HEK293T (cell line): ENCODE data around the gene SPRY1.

Experiments
- CTCF ChIA-PET: fragments of 350-600 bp; formaldehyde crosslinking; extraction: SDS; loops from one replicate; lab custom pipeline; 2021; ENCODE audit warnings: antibody characterized with exemption, inconsistent platforms; lab: Yijun Ruan, JAX
- POLR2A ChIA-PET: fragments of 350-600 bp; formaldehyde crosslinking; extraction: SDS; loops from one replicate; lab custom pipeline; 2020; ENCODE audit warnings: antibody characterized with exemption, inconsistent platforms; lab: Yijun Ruan, JAX
- DNase-seq: peaks from one replicate; pipeline ENCODE4 v3.0.0; 2012; ENCODE audit warnings: mixed read lengths; ENCODE audit errors: extremely low spot score
- ARNT ChIP-seq: fragments of 450-650 bp; IDR thresholded peaks from 2 replicates; pipeline ENCODE4 v1.6.1; 2017; ENCODE audit warnings: mild to moderate bottlenecking
- BHLHE40 ChIP-seq: fragments of 450-650 bp; IDR thresholded peaks from 2 replicates; pipeline ENCODE4 v1.6.1; 2016; ENCODE audit warnings: mild to moderate bottlenecking, moderate library complexity, borderline replicate concordance
- CTBP1 ChIP-seq: fragments of 450-650 bp; IDR thresholded peaks from 2 replicates; pipeline ENCODE4 v1.6.1; 2016; ENCODE audit warnings: borderline replicate concordance
- ELF4 ChIP-seq: fragments of 450-650 bp; IDR thresholded peaks from 2 replicates; pipeline ENCODE4 v1.6.1; 2017; ENCODE audit warnings: antibody characterized with exemption
- FOXA1 ChIP-seq: fragments of 450-650 bp; IDR thresholded peaks from 2 replicates; pipeline ENCODE4 v1.6.1; 2016; ENCODE audit warnings: mild to moderate bottlenecking
- FOXK2 ChIP-seq: fragments of 450-650 bp; IDR thresholded peaks from 2 replicates; pipeline ENCODE4 v1.6.1; 2016; ENCODE audit warnings: mild to moderate bottlenecking
- FOXM1 ChIP-seq: fragments of 450-650 bp; IDR thresholded peaks from 2 replicates; pipeline ENCODE4 v1.6.1; 2017; ENCODE audit warnings: mild to moderate bottlenecking, borderline replicate concordance
- HDGF ChIP-seq: fragments of 450-650 bp; IDR thresholded peaks from 2 replicates; pipeline ENCODE4 v1.6.1; 2017; ENCODE audit warnings: antibody characterized with exemption, borderline replicate concordance
- L3MBTL2 ChIP-seq: fragments of 450-650 bp; conservative IDR thresholded peaks from 2 replicates; pipeline ENCODE4 v1.6.1; 2016; ENCODE audit warnings: mild to moderate bottlenecking
- LEF1 ChIP-seq: fragments of 450-650 bp; IDR thresholded peaks from 2 replicates; pipeline ENCODE4 v1.6.1; 2017; ENCODE audit warnings: mild to moderate bottlenecking, borderline replicate concordance
- NFRKB ChIP-seq: fragments of 450-650 bp; IDR thresholded peaks from 2 replicates; pipeline ENCODE4 v1.6.1; 2016; ENCODE audit warnings: mild to moderate bottlenecking, moderate library complexity
- SP1 ChIP-seq: fragments of 450-650 bp; IDR thresholded peaks from 2 replicates; pipeline ENCODE4 v1.6.1; 2017
- SUZ12 ChIP-seq: fragments of 450-650 bp; IDR thresholded peaks from 2 replicates; pipeline ENCODE4 v1.6.1; 2016; ENCODE audit warnings: mild to moderate bottlenecking
- TARDBP ChIP-seq: fragments of 450-650 bp; IDR thresholded peaks from 2 replicates; pipeline ENCODE4 v1.6.1; 2016
- ZNF384 ChIP-seq: fragments of 450-650 bp; IDR thresholded peaks from 2 replicates; pipeline ENCODE4 v1.6.1; 2016
- TF ChIP-seq, protein P1 (sequence below): fragments of 450-650 bp; IDR thresholded peaks from 2 replicates; pipeline ENCODE4 v1.6.1; 2016

Gene SPRY1

DNA sequence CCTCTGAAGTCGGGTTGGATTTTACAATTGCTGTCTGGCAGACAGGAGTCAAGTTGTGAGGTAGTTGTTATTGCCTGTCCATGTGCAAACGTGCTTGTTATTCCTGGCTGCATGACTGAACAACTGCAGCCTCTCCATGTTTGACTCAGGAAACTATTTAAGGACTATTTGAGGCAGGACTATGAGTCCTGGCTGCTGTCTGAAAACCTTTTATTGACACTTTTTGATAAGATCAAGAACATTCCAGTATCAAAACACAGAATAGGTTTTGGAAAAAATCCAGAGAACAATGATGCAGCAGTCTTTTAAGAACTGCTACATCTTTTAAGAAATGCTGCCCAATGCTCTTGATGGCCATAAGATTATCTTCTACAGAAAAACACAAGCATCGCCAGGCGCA is 10.0 kb upstream of the SPRY1 start:
- TF ChIP-seq, protein P1, sequence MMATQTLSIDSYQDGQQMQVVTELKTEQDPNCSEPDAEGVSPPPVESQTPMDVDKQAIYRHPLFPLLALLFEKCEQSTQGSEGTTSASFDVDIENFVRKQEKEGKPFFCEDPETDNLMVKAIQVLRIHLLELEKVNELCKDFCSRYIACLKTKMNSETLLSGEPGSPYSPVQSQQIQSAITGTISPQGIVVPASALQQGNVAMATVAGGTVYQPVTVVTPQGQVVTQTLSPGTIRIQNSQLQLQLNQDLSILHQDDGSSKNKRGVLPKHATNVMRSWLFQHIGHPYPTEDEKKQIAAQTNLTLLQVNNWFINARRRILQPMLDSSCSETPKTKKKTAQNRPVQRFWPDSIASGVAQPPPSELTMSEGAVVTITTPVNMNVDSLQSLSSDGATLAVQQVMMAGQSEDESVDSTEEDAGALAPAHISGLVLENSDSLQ: no peak
- TF ChIP-seq ARNT (no peak), BHLHE40 (no peak), FOXK2 (no peak), CTBP1 (no peak), FOXA1 (no peak), LEF1 (no peak), TARDBP (no peak), ZNF384 (no peak), SUZ12 (no peak)
- CTCF ChIA-PET: no interaction called here
- no peak for DNase-seq
- POLR2A ChIA-PET: no interaction called here

DNA sequence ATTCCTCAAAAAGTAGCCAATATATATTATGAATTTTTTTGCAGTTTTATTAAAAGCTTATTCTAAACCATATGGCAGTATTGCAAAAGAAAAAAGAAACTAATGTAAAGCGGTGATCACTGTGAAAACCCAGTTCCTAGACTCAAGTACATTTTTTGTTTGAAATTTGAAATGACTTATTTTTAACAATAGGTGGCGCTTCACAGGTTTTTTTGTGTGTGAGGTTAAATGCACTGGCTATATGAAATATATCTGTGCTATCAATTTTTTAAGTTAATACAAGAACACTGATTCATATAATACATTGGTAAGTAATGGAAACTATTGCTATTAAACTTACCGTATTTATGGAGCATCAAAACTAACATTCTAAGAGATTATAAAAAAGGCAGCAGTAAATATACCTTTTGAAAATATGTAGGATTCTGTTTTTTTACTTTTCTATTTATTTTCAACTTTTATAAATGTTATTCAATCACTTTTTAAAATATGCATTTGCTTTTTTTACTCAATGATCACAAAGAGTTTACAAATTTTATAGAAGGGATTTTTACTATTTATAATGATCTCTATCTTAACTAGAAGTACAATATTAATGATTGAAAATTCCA is 5.6 kb upstream of the SPRY1 start:
- TF ChIP-seq TARDBP: no peak
- no peak for TF ChIP-seq FOXK2
- TF ChIP-seq CTBP1: no peak
- no peak for TF ChIP-seq L3MBTL2
- ChIA-PET POLR2A (no interaction called here), CTCF (interaction anchor here (0.7 to 1.5 kb wide), 3 partner anchors 18 to 119 kb away, joined by 3 to 7 read pairs (median 5); no protein-coding TSS in a partner anchor)
- DNase-seq: no peak

DNA sequence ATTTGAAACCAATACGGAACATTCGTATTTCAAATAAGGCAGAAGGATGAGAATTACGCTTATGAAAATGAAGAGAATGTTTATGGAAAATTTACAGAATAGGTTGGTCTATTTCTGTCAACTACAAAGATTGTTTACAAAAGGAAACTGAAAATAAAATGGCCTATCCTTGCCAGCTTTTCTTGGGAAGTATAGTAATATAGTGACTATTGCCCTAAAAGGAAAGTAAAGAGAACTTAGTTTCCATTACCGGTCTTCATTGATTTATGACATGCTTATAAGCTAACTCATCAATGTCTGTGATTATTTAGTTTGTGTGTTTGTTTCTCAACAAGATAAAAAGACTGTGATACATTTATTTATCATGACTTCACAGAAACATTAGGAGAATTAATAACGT is 2.9 kb upstream of the SPRY1 start:
- DNase-seq: no peak
- ChIA-PET POLR2A (no interaction called here), CTCF (interaction anchor here (1.3 kb wide), 1 partner anchor 161 kb away, joined by 3 read pairs; no protein-coding TSS in a partner anchor)
- TF ChIP-seq ELF4 (no peak), HDGF (no peak), FOXA1 (no peak), L3MBTL2 (no peak), SP1 (no peak), TARDBP (no peak), FOXK2 (no peak), ARNT (no peak), FOXM1 (no peak), SUZ12 (no peak), CTBP1 (no peak), BHLHE40 (no peak), LEF1 (no peak), ZNF384 (no peak), NFRKB (no peak)
- TF ChIP-seq, protein P1: no peak

DNA sequence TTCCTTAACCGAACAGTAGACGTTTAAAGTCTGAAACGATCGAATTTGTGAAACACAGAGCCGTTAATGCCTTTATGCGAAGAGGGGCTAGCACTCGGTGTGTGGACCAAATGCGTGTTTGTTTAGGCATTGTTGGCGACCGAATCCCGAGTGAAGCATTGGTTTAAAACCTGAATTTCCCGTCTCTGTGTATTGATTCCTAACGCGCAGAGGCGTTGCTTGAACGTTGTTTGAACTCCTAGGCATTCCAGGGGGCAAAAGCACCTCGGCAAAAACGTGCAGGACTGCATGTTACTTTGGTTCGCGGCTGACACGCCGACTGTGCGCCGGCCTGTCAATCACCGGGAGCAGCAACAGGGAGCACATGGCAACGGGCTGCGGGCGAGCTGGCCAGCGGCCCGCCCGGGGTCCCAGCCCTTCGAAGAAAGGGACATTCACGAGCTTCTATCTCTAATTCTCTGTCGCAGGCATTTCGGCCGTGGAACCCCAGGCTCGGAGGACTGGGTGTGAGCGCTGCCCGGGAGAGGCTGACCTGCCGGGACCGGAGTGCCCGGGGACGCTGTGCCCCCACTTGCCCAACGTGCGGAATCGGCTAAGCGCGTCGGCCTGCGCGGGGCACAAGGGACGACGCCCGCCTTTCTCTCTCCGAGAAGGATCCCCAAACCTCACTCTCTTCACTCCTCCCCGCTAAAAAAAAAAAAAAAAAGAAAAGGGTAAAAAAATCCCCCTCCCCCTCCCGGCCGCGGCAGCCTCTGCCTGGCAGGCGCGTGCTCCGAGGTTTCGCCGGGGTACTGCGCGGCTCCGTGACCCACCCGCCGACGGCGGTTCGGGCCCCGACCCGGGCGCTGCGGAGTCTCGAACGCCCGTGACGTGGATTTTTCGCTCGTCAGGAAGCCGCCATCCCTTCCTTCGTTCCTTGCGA is 810 bp downstream of the SPRY1 start:
- no peak for TF ChIP-seq TARDBP
- no peak for TF ChIP-seq ARNT
- peak; percentile 84 for TF ChIP-seq L3MBTL2
- TF ChIP-seq ZNF384: peak; percentile 85
- TF ChIP-seq, protein P1: peak; percentile 99
- DNase-seq: peak; percentile 55
- ChIA-PET POLR2A (interaction anchor here (0.7 to 2.1 kb wide), 9 partner anchors 8 to 191 kb away, joined by 3 to 9 read pairs (median 4); no protein-coding TSS in a partner anchor), CTCF (no interaction called here)

DNA sequence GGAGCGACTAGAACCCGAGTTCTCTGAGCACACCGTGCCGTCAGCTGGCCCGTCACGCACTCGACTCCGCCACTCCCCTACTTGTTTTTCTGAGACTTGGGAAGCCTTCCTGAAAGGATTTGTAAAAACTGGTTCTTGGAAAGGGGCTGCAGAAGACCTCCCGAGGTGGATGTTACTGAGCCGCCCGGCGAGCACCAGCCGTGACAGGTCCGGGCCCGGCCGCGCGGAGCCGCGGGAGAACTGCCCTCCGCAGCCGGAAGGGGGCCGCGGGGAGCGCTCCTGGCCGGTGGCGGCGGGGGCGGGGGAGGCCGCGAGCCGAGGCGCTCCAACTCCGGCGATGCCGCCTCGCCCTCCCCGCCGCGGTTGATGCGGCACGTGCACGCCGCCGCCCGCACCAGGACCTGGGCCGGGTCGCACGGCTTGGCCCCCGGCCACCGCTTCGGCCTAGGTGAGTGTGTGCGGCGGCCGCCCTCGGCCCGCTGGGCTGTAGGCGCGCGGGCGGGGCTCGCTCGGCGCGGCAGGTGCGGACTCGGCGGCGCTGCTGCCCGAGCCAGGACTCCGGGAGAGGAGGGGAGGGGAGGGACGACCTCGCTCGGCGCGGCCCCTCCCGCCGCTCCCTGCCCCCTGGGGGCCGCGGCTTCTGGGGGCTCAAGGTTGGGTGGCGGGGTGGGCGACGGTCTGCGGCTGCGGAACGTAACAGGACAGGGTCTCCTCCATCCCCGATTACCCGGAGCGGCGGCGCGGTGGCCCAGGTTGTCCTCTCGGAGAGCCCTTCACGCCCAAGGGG is 1.7 kb downstream of the SPRY1 start:
- POLR2A ChIA-PET: interaction anchor here (1.6 to 2.1 kb wide), 3 partner anchors 12 to 190 kb away, joined by 4 to 9 read pairs (median 7); no protein-coding TSS in a partner anchor
- CTCF ChIA-PET: no interaction called here
- peak; percentile 68 for DNase-seq
- no peak for TF ChIP-seq ZNF384
- no peak for TF ChIP-seq NFRKB
- no peak for TF ChIP-seq HDGF
- no peak for TF ChIP-seq ELF4
- peak; percentile 68; the same call in 1 of the 2 replicates for TF ChIP-seq LEF1
- no peak for TF ChIP-seq SP1
- no peak for TF ChIP-seq L3MBTL2
- TF ChIP-seq, protein P1: no peak
- no peak for TF ChIP-seq SUZ12
- TF ChIP-seq FOXM1: peak; percentile 38; the same call in 1 of the 2 replicates
- 0 out of 2 replicates have a peak, but pooled peaks have one; percentile 33 for TF ChIP-seq ARNT
- TF ChIP-seq CTBP1: no peak
- TF ChIP-seq FOXA1: no peak
- no peak for TF ChIP-seq FOXK2
- TF ChIP-seq BHLHE40: no peak
- TF ChIP-seq TARDBP: no peak
